Stimulated activated CD8-positive, alpha-beta memory T cell treated with anti-CD3 and anti-CD28 coated beads, Interleukin-2, amount 100 ng/mL, for 1 hour (primary cell): ENCODE measurements around the gene COX7C.

ENCODE experiments used
- DNase-seq, 2 donors: peaks; one replicate each; pipeline ENCODE4 v3.0.0-alpha.2; 2020; ENCODE audit warnings: low read depth in 2 of 2

The COX7C gene

GRCh38 chr5:86664173-86664572, 46.4 kb downstream of the COX7C start:
- DNase-seq, result no peak

- no peak for DNase-seq
Measured at GRCh38 chr5:86665984-86666760, 48.4 kb downstream of the COX7C start.

GRCh38 chr5:86666981-86667380, 49.2 kb downstream of the COX7C start:
- DNase-seq, result no peak
